ENCODE data around the gene PTCD2. TPM values are rescaled to one million over a fixed set of nuclear protein-coding genes. Genes with fewer than 3 reads are reported as not detected.
"Not testable (repeated sequence)": the region's sequence is repeated elsewhere in the genome, so short reads cannot be mapped to it uniquely, and the experiment has no call there.

Gene PTCD2
- total RNA-seq, 4 donors from 2014 or later, result 2.7 to 7.2 (median 5.4) TPM

DNA sequence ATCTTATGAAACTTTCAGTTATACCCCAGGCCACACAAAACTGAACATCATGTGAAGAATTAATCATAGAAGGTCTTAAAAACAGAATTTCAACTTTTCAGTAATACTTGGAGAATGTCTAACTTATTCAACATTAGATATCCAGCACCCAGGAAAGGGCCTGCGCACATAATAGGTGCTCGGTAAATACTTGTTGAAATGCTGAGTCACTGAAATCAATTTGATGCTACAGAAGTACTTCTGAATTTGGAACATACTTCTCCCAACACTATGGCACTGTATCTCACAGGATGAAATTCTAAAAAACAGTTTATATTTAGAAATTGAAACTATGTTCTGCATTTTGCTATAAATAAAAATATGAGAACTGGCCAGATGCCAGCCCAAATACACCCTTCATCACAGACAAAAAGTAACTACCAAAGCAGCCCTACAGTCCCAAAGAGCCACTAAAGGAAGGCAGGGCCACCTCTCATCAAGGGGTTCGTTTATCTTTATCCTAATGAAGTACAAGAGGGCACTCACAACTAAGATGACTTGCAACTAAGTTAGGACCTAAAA lies 26.6 kb upstream of the PTCD2 start:
- no peaks in the 10 kb centered on the region for H3K9me3 ChIP-seq
- H3K36me3 ChIP-seq, result peaks cover 0 to 15% of the 10 kb centered on the region in 2 donors
- H3K27ac ChIP-seq, result no peak overlapping the region
- TF ChIP-seq CTCF (IDR thresholded peaks at IDR 0.05) (no peak), POLR2A (IDR thresholded peaks at IDR 0.05) (no peak), POLR2AphosphoS5 (IDR thresholded peaks at IDR 0.05) (no peak), EP300 (IDR thresholded peaks at IDR 0.05) (no peak)
- H3K4me3 ChIP-seq, result no peak overlapping the region
- WGBS, 2 donors (ENCODE audit: low coverage in 1 of 2), result 85 to 90% methylated on average over 3 of the region's 3 CpGs
- peaks cover 0 to 16% (median 0%) of the 10 kb centered on the region in 3 donors for H3K4me1 ChIP-seq
- no peak for ATAC-seq
- H3K27me3 ChIP-seq, result no peaks in the 10 kb centered on the region

DNA sequence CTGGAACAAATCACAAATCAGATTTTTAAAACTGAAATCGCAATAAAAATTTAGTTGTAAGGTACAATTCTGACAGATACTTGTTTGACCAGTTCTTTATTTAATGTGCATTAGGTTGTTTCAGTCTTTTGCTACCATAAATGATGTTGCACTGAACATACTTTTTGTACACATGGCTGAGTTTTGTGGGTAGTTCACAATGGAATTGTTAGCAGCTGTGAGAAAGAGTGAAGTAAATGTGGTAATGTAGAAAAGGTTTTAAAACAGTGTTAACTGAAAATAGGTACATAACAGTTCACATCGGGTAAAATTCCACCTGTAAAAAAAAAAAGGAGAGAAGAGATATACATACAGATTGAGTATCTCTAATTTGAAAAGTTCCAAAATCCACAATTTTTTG lies 25.7 kb upstream of the PTCD2 start:
- no peak for ATAC-seq
- peaks cover 0 to 11% (median 0%) of the 10 kb centered on the region in 3 donors for H3K4me1 ChIP-seq
- no peak overlapping the region for H3K4me3 ChIP-seq
- H3K36me3 ChIP-seq, result peaks cover 0 to 15% of the 10 kb centered on the region in 2 donors
- no peak for TF ChIP-seq EP300 (IDR thresholded peaks at IDR 0.05)
- TF ChIP-seq POLR2AphosphoS5 (IDR thresholded peaks at IDR 0.05), result no peak
- TF ChIP-seq POLR2A (IDR thresholded peaks at IDR 0.05), result no peak
- TF ChIP-seq CTCF (IDR thresholded peaks at IDR 0.05), result no peak
- no peaks in the 10 kb centered on the region for H3K27me3 ChIP-seq
- H3K27ac ChIP-seq, result no peak overlapping the region
- no peaks in the 10 kb centered on the region for H3K9me3 ChIP-seq
- WGBS, 2 donors (ENCODE audit: low coverage in 1 of 2), result 79 to 95% methylated on average over 2 of the region's 2 CpGs

GRCh38 chr5:72295539-72295938 lies 24.6 kb upstream of the PTCD2 start:
- Histone ChIP-seq H3K27ac (no peak overlapping the region), H3K4me1 (peaks cover 0 to 11% (median 0%) of the 10 kb centered on the region in 3 donors), H3K4me3 (no peak overlapping the region), H3K9me3 (no peaks in the 10 kb centered on the region), H3K36me3 (peaks cover 0 to 8% of the 10 kb centered on the region in 2 donors), H3K27me3 (no peaks in the 10 kb centered on the region)
- TF ChIP-seq CTCF (IDR thresholded peaks at IDR 0.05) (no peak), POLR2AphosphoS5 (IDR thresholded peaks at IDR 0.05) (no peak), POLR2A (IDR thresholded peaks at IDR 0.05) (no peak), EP300 (IDR thresholded peaks at IDR 0.05) (no peak)
- 81 to 87% methylated on average over 4 of the region's 4 CpGs for WGBS, 2 donors (ENCODE audit: low coverage in 1 of 2)
- ATAC-seq, result no peak

DNA sequence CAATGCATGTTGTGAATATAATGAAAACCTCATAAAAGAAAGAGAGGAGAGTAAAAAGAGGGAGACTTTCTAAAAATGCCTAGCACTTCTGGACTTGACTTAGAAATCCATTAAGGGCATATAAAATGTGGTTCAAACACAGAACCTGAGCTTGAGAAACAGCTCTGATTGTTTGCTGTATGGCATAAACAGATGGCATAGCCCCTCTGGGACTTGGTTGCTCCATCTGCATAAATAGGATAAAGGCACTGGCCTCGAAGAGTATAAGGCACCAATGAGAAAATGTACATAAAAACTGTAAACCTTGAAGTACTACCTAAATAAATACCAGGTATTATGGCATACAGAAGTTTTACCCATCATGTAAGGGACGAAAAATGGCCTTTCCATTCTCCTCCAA lies 23.9 kb upstream of the PTCD2 start:
- Histone ChIP-seq H3K27ac (no peak overlapping the region), H3K9me3 (no peaks in the 10 kb centered on the region), H3K4me1 (peaks cover 0 to 11% (median 0%) of the 10 kb centered on the region in 3 donors), H3K27me3 (no peaks in the 10 kb centered on the region), H3K36me3 (peaks cover 0 to 3% of the 10 kb centered on the region in 2 donors), H3K4me3 (no peak overlapping the region)
- no peak for ATAC-seq
- no peak for TF ChIP-seq EP300 (IDR thresholded peaks at IDR 0.05)
- TF ChIP-seq CTCF (IDR thresholded peaks at IDR 0.05), result no peak
- TF ChIP-seq POLR2A (IDR thresholded peaks at IDR 0.05), result no peak
- no peak for TF ChIP-seq POLR2AphosphoS5 (IDR thresholded peaks at IDR 0.05)
- 81 to 96% methylated on average over 2 of the region's 2 CpGs for WGBS, 2 donors (ENCODE audit: low coverage in 1 of 2)

DNA sequence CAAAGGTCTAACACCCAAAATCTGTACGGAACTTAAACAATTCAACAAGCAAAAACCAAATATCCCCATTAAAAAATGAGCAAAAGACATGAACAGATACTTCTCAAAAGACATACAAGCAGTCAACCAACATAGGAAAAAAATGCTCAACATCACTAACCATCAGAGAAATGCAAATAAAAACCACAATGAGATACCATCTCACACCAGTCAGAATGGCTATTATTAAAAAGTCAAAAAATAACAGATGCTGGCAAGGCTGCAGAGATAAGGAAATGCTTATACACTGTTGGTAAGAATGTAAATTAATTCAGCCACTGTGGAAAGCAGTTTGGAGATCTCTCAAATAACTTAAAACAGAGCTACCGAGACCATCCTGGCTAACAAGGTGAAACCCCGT lies 22.0 kb upstream of the PTCD2 start:
- peaks cover 0 to 11% (median 0%) of the 10 kb centered on the region in 3 donors for H3K4me1 ChIP-seq
- H3K27me3 ChIP-seq, ATAC-seq, H3K36me3 ChIP-seq, H3K27ac ChIP-seq, H3K9me3 ChIP-seq, H3K4me3 ChIP-seq: not testable (repeated sequence)
- WGBS, 2 donors (ENCODE audit: low coverage in 1 of 2), result 85 to 96% methylated on average over 3 of the region's 3 CpGs
